ENCODE results near the gene GH2. TPM values are rescaled to one million over a fixed set of nuclear protein-coding genes. Genes with fewer than 3 reads are reported as not detected.

GH2 gene
- polyA plus RNA-seq, 1 donor from 2014 or later, result not detected

GRCh38 chr17:63830278-63830677 is 51.5 kb downstream of the GH2 start:
- no peaks in the 10 kb centered on the region for H4K20me1 ChIP-seq (ENCODE audit: insufficient read depth)
- H3K4me3 ChIP-seq (ENCODE audit: low read length), result no peak overlapping the region
- H3K79me2 ChIP-seq (replicated peaks; ENCODE audit: insufficient read depth, low read length), result peaks cover 26% of the 10 kb centered on the region
- H3K9me3 ChIP-seq (ENCODE audit: low read length), result no peaks in the 10 kb centered on the region
- TF ChIP-seq MXI1 (conservative IDR thresholded peaks at IDR 0.05; ENCODE audit: poor library complexity, severe bottlenecking) (no peak), EZH2 (IDR thresholded peaks at IDR 0.05; ENCODE audit: borderline replicate concordance, insufficient read depth, low read length, poor library complexity, severe bottlenecking) (no peak), SMC3 (conservative IDR thresholded peaks at IDR 0.05; ENCODE audit: poor library complexity) (no peak)
- no peaks in the 10 kb centered on the region for H3K36me3 ChIP-seq (ENCODE audit: insufficient read depth, low read length)
- H3K27ac ChIP-seq (ENCODE audit: low read length), result no peak overlapping the region
- no peak overlapping the region for H3K9ac ChIP-seq (ENCODE audit: low read length)
- no peaks in the 10 kb centered on the region for H3K9me2 ChIP-seq (ENCODE audit: insufficient read depth, low read length)
- H3K27me3 ChIP-seq (ENCODE audit: insufficient read depth, low read depth, low read length), result no peaks in the 10 kb centered on the region
- no peak overlapping the region for H2AFZ ChIP-seq (ENCODE audit: low read depth, low read length)
- H3K4me2 ChIP-seq (ENCODE audit: low read length), result no peak overlapping the region
- peaks cover 4% of the 10 kb centered on the region for H3F3A ChIP-seq (ENCODE audit: insufficient read depth, low read length, poor library complexity, severe bottlenecking)

Small RNAs within 50 kb of the gene (small RNA-seq; reads per million reads assigned to genes)
- gene AC040958.1 (0 reads per million in 3 experiments), gene AC127029.1 (0 reads per million in 3 experiments), gene GH1 (0 reads per million in 3 experiments)

Other genes with a start within 250 kb of the GH2 start
- 116 and 132 TPM in 2 replicates for gene LIMD2, start 181.8 kb downstream of the GH2 start, polyA plus RNA-seq
- 15.6 and 18.4 TPM in 2 replicates for gene STRADA, start 140.1 kb downstream of the GH2 start, polyA plus RNA-seq
- 47.2 and 49.3 TPM in 2 replicates for gene CCDC47, start 108.3 kb downstream of the GH2 start, polyA plus RNA-seq
- gene DDX42, start 107.8 kb downstream of the GH2 start, polyA plus RNA-seq, result 114 and 115 TPM in 2 replicates
- gene PSMC5, start 54.5 kb downstream of the GH2 start, polyA plus RNA-seq, result 63.1 and 69.5 TPM in 2 replicates
- 23.2 and 25.8 TPM in 2 replicates for gene FTSJ3, start 54.3 kb downstream of the GH2 start, polyA plus RNA-seq
- 24.0 and 33.2 TPM in 2 replicates for gene SMARCD2, start 39.3 kb downstream of the GH2 start, polyA plus RNA-seq
- not detected in 2 replicates for gene CSH2, start 8.3 kb downstream of the GH2 start, polyA plus RNA-seq
- not detected in 2 replicates for gene CSH1, start 14.6 kb upstream of the GH2 start, polyA plus RNA-seq
- not detected in 2 replicates for gene CSHL1, start 29.3 kb upstream of the GH2 start, polyA plus RNA-seq
- gene GH1, start 36.9 kb upstream of the GH2 start, polyA plus RNA-seq, result not detected in 2 replicates
- not detected in 2 replicates for gene CD79B, start 50.4 kb upstream of the GH2 start, polyA plus RNA-seq
- gene SCN4A, start 91.0 kb upstream of the GH2 start, polyA plus RNA-seq, result not detected in 2 replicates
- gene PRR29, start 116.4 kb upstream of the GH2 start, polyA plus RNA-seq, result 2.8 and 3.8 TPM in 2 replicates
- gene ICAM2, start 138.7 kb upstream of the GH2 start, polyA plus RNA-seq, result not detected in 2 replicates
- 2.3 and 5.6 TPM in 2 replicates for gene ERN1, start 248.2 kb upstream of the GH2 start, polyA plus RNA-seq

Measured in neural cell (in vitro differentiated cells).